MCF 10A (cell line): Measurements from ENCODE around the gene GNG14. TPM values are rescaled to one million over a fixed set of nuclear protein-coding genes. Genes with fewer than 3 reads are reported as not detected.

ENCODE experiments used
- BruUV-seq: library from RNA; stranded (reverse); fragments of 400-500 nt; replicated peaks from 2 replicates; lab custom pipeline; 2021; lab: Mats Ljungman, UMichigan
- CTCF ChIA-PET: fragments of 300-600 bp; sonication (Branson Sonifier 250); formaldehyde crosslinking; extraction: SDS; loops from one replicate; lab custom pipeline; 2021; ENCODE audit warnings: antibody characterized with exemption, inconsistent platforms; lab: Yijun Ruan, JAX
- POLR2A ChIA-PET: fragments of 300-600, 350-650 bp; sonication (Branson Sonifier 250); formaldehyde crosslinking; extraction: SDS; loops from one replicate; lab custom pipeline; 2020; ENCODE audit warnings: antibody characterized with exemption, inconsistent platforms; lab: Yijun Ruan, JAX
- DNase-seq: peaks from one replicate; pipeline ENCODE4 v3.0.0-alpha.2; 2018; ENCODE audit not compliant: unreplicated experiment
- H3K27ac Mint-ChIP-seq: one replicate; pipeline ENCODE4 v1.8.0; 2022; ENCODE audit warnings: mild to moderate bottlenecking, low read depth, mixed read lengths; ENCODE audit not compliant: unreplicated experiment
- H3K27me3 Mint-ChIP-seq: one replicate; pipeline ENCODE4 v1.8.0; 2022; ENCODE audit warnings: mixed read lengths; ENCODE audit not compliant: insufficient read depth, unreplicated experiment
- H3K36me3 Mint-ChIP-seq: one replicate; pipeline ENCODE4 v1.8.0; 2022; ENCODE audit warnings: mild to moderate bottlenecking, moderate library complexity, mixed read lengths; ENCODE audit not compliant: insufficient read depth, unreplicated experiment
- H3K4me1 Mint-ChIP-seq: one replicate; pipeline ENCODE4 v1.8.0; 2022; ENCODE audit warnings: mixed read lengths; ENCODE audit not compliant: insufficient read depth, unreplicated experiment
- H3K4me3 Mint-ChIP-seq: one replicate; pipeline ENCODE4 v1.8.0; 2022; ENCODE audit warnings: mild to moderate bottlenecking, moderate library complexity, mixed read lengths; ENCODE audit not compliant: unreplicated experiment
- H3K9me3 Mint-ChIP-seq: one replicate; pipeline ENCODE4 v1.8.0; 2022; ENCODE audit warnings: mixed read lengths; ENCODE audit not compliant: unreplicated experiment
- intact Hi-C: fragments of 100-400 bp; cut with micrococcal nuclease; formaldehyde crosslinking; loops from 2 replicates; pipeline ENCODE4 v1.14.1; 2022
- total RNA-seq: library from RNA; stranded (reverse); gene quantifications from 2 replicates; pipeline ENCODE4 v1.2.3, GENCODE V29; 2022
- TF ChIP-seq, protein P1 (sequence below): fragments of 200-600 bp; IDR thresholded peaks from one replicate; pipeline ENCODE4 v1.8.0; 2022; ENCODE audit warnings: antibody characterized with exemption, mild to moderate bottlenecking; ENCODE audit not compliant: unreplicated experiment

Gene GNG14
- total RNA-seq, 1 experiment from 2014 or later = not detected

DNA sequence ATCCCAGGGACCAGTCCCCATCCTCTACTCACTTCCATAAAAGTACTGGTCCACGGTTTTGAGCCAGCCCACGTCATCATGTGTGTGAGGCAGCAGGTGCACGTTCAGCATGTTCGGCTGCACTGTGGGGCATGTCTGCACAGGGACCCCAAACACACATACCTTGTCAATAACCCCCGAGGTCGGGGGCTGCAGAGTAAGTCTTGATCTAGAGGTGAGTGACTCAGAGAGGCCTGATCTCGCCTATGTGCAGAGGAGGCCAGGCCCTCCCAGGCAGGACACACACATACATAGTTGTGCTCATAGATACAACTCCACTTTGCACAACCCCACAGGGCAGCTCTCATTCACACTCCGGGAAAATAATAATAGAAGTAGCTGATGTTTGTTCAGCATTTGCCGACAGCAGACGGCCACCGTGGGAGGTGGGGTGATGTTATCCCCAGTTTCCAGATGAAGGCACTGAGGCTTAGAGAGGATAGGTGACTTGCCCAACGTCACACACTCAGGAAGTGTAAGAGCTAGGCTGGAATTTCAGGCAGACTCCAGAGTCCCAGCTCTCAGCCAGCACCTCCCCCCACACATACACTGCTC, 22.0 kb upstream of the GNG14 start:
- peak overlapping the region; percentile 92 for H3K4me3 Mint-ChIP-seq
- H3K4me1 Mint-ChIP-seq = peaks cover 7% of the 10 kb centered on the region
- peaks cover 53% of the 10 kb centered on the region for H3K36me3 Mint-ChIP-seq
- H3K27me3 Mint-ChIP-seq = no peaks in the 10 kb centered on the region
- TF ChIP-seq, protein P1, sequence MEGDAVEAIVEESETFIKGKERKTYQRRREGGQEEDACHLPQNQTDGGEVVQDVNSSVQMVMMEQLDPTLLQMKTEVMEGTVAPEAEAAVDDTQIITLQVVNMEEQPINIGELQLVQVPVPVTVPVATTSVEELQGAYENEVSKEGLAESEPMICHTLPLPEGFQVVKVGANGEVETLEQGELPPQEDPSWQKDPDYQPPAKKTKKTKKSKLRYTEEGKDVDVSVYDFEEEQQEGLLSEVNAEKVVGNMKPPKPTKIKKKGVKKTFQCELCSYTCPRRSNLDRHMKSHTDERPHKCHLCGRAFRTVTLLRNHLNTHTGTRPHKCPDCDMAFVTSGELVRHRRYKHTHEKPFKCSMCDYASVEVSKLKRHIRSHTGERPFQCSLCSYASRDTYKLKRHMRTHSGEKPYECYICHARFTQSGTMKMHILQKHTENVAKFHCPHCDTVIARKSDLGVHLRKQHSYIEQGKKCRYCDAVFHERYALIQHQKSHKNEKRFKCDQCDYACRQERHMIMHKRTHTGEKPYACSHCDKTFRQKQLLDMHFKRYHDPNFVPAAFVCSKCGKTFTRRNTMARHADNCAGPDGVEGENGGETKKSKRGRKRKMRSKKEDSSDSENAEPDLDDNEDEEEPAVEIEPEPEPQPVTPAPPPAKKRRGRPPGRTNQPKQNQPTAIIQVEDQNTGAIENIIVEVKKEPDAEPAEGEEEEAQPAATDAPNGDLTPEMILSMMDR = no peak
- no peak for DNase-seq
- POLR2A ChIA-PET = interaction anchor here (0.6 to 2.4 kb wide), 10 partner anchors 11 to 1579 kb away, joined by 3 to 23 read pairs (median 4); partner anchors contain the start of genes DHPS, ZNF136, ZNF490 and ZNF709
- intact Hi-C loops = loop anchor here (10.0 kb wide), 1 partner anchor 501 kb away; the partner anchor contains the start of gene ZNF136
- H3K9me3 Mint-ChIP-seq = no peaks in the 10 kb centered on the region
- H3K27ac Mint-ChIP-seq = peak overlapping the region; percentile 89
- CTCF ChIA-PET = interaction anchor here (0.6 to 1.3 kb wide), 3 partner anchors 11 to 1798 kb away, joined by 3 to 4 read pairs (median 3); no protein-coding TSS in a partner anchor
- no TSS peak for BruUV-seq

DNA sequence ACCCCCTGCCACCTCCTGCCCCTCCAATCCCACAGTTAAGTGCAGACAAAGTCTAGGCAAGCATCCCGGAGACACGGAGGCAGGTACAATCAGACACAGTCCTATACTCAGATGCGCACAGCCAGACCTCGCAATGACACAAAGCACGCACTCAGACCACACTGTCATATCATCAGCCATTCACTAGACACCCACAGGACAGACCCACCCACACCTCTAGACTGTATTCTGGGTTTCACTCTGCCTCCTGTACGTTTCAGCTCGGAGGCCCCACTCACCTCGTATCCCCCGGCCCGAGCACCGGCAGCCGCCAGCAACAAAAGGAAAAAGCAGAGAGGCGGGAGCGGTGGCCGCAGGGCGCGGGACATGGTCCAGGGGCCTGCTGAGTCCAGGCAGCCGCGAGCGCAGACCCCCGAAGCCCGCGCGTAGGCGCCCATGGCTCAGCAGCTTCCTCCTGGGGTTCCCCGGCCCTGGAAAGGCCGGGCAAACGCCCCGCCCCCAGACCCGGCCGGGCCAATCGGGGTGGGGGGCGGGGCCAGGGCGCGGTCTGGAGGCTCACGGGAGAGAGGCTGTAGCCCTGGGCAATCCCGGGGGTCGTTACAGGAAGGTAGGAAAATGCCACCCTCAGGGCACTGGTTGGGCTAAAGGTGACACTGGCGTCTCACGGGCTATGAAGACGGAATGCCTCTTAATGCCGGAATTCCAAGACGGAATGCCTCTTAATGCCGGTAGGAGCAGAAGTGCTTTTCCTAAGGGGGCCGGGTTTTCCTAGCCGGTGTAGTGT, 21.3 kb upstream of the GNG14 start, which contains the start of the genes MAN2B1 and WDR83:
Gene MAN2B1 (minus strand): TSS at position 478 of the 784 bp plus-strand sequence. CDS start 41 bp downstream, at position 437.
Gene WDR83 (plus strand): TSS at position 543 of the 784 bp plus-strand sequence. CDS start 2,984 bp downstream, outside the sequence.
- Mint-ChIP-seq H3K27ac (peak within 1 kb of the TSS; percentile 89), H3K4me3 (peak within 1 kb of the TSS; percentile 92), H3K4me1 (peaks cover 7% of the 10 kb centered on the region), H3K9me3 (no peaks in the 10 kb centered on the region), H3K36me3 (peaks cover 50% of the 10 kb centered on the region), H3K27me3 (no peaks in the 10 kb centered on the region)
- peak; percentile 78 for DNase-seq
- BruUV-seq = no TSS peak
- POLR2A ChIA-PET = interaction anchor here (0.6 to 2.4 kb wide), 10 partner anchors 10 to 1579 kb away, joined by 3 to 23 read pairs (median 4); partner anchors contain the start of genes DHPS, ZNF136, ZNF490 and ZNF709
- intact Hi-C loops = loop anchor here (10.0 kb wide), 1 partner anchor 502 kb away; the partner anchor contains the start of gene ZNF136
- CTCF ChIA-PET = interaction anchor here (0.5 to 1.3 kb wide), 6 partner anchors 8 to 1799 kb away, joined by 3 to 4 read pairs (median 3); no protein-coding TSS in a partner anchor
- TF ChIP-seq, protein P1 = no peak

DNA sequence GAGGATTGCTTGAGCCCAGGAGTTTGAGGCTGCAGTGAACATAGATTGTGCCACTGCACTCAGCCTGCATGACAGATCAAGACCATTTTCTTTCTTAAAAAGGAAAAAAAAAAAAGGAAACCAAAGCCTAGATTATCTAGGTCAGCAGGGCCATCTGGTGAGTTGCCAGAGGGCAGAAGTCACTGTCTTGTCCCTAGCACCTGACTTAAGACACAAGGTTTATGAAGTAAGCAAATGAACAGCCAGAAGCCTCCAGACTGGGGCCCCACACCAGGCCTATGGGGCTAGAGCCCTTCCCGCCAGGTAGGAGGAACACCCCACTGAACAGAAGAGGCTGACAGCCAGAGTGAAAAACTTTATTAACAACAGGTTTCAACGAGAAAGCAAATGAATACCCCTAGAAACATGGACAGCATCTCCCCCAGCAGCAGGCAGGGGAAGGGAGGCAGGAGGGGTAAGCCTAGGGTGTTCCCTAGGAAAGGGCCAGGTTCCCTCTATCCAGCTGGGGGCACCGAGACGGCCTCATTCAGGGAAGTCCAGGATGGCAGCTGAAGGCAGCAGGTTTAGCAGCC, 20.0 kb upstream of the GNG14 start:
- ChIA-PET CTCF (interaction anchor here (0.6 to 0.8 kb wide), 2 partner anchors 95 to 721 kb away, joined by 3 read pairs; no protein-coding TSS in a partner anchor), POLR2A (interaction anchor here (0.6 to 3.2 kb wide), 9 partner anchors 9 to 121 kb away, joined by 3 to 40 read pairs (median 7); partner anchors contain the start of genes DHPS, FBXW9, TNPO2 and ZNF490)
- TF ChIP-seq, protein P1 = no peak
- BruUV-seq = no TSS peak
- intact Hi-C loops = loop anchor here (2.0 to 10.0 kb wide), 2 partner anchors 57 to 503 kb away; partner anchors contain the start of genes ZNF136, ZNF490 and ZNF791
- peaks cover 7% of the 10 kb centered on the region for H3K4me1 Mint-ChIP-seq
- no peaks in the 10 kb centered on the region for H3K9me3 Mint-ChIP-seq
- peak overlapping the region; percentile 92 for H3K4me3 Mint-ChIP-seq
- no peaks in the 10 kb centered on the region for H3K27me3 Mint-ChIP-seq
- H3K36me3 Mint-ChIP-seq = peaks cover 48% of the 10 kb centered on the region
- no peak for DNase-seq
- H3K27ac Mint-ChIP-seq = peak overlapping the region; percentile 100
